Measurements from ENCODE around the gene CCPG1.

CCPG1 gene

DNA sequence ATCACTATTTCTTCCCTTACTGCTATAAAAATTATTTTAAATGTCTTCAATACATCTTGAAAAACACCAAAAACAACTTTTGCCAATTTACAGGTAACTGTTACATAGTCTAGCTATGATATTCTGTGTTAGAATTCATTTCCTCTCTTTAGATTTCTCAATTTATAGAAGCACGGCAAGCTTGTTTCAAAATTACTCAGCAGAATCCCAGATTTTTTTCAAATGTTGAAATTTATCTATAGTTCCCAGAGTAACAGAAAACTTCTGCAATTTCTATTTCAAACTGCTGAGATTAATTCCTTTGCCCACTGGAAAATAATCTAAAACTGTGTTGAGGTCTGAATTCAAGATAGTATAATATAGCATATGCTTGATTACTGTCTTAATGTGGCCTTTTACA lies 41.2 kb downstream of the CCPG1 start:
- intact Hi-C loops (cut with DNase I; ENCODE audit: low total_unique reads) = no loop called here
- no peaks in the 10 kb centered on the region for H3K27me3 ChIP-seq
- no peaks in the 10 kb centered on the region for H3K4me1 ChIP-seq
- H3K27ac ChIP-seq = no peak overlapping the region
- H3K4me3 ChIP-seq = no peak overlapping the region
- peaks cover 33 to 68% (median 56%) of the 10 kb centered on the region in 3 donors for H3K36me3 ChIP-seq
- no peaks in the 10 kb centered on the region for H3K9me3 ChIP-seq
- TF ChIP-seq, protein P1, sequence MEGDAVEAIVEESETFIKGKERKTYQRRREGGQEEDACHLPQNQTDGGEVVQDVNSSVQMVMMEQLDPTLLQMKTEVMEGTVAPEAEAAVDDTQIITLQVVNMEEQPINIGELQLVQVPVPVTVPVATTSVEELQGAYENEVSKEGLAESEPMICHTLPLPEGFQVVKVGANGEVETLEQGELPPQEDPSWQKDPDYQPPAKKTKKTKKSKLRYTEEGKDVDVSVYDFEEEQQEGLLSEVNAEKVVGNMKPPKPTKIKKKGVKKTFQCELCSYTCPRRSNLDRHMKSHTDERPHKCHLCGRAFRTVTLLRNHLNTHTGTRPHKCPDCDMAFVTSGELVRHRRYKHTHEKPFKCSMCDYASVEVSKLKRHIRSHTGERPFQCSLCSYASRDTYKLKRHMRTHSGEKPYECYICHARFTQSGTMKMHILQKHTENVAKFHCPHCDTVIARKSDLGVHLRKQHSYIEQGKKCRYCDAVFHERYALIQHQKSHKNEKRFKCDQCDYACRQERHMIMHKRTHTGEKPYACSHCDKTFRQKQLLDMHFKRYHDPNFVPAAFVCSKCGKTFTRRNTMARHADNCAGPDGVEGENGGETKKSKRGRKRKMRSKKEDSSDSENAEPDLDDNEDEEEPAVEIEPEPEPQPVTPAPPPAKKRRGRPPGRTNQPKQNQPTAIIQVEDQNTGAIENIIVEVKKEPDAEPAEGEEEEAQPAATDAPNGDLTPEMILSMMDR (IDR thresholded peaks at IDR 0.05) = no peak
- no peak for DNase-seq

DNA sequence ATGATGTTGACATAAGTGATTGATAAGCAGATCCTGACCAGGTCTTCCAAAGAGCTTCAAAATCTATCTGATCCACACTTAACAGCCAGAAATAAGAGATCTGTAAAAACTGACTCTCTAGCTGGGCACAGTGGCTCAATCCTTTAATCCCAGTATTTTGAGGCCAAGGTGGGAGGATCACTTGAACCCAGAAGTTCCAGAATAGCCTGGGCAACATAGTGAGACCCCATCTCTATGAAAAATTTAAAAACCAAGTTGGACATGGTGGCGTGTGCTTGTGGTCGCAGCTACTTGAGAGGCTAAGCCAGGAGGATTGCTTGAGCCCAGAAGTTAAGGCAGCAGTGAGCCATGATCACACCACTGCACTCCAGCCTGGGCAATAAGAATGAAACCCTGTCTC lies 45.5 kb downstream of the CCPG1 start:
- intact Hi-C loops (cut with DNase I; ENCODE audit: low total_unique reads) = no loop called here
- Histone ChIP-seq H3K4me3 (no peak overlapping the region), H3K9me3 (no peaks in the 10 kb centered on the region), H3K36me3 (peaks cover 12 to 56% (median 31%) of the 10 kb centered on the region in 3 donors), H3K4me1 (peaks cover 0 to 11% (median 0%) of the 10 kb centered on the region in 4 donors), H3K27me3 (no peaks in the 10 kb centered on the region), H3K27ac (no peak overlapping the region)
- TF ChIP-seq, protein P1 (IDR thresholded peaks at IDR 0.05) = no peak
- DNase-seq = no peak

DNA sequence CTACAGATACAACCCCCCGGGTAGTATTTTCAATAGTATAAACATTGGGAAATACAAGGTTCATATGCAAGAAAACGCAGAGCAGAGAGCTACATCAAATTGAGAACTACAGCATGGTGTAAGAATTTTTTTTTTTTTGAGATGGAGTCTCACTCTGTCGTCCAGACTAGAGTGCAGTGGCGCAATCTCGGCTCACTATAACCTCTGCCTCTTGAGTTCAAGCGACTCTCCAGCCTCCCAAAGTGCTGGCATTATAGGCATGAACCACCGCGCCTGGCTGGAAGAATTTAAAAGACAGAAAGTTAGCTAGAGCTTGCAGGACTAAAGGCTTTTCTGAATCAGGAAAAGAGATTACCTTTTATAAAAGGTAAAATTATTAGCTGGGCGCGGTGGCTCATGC lies 47.1 kb downstream of the CCPG1 start:
- no peaks in the 10 kb centered on the region for H3K27me3 ChIP-seq
- H3K36me3 ChIP-seq = peaks cover 10 to 63% (median 36%) of the 10 kb centered on the region in 3 donors
- TF ChIP-seq, protein P1 (IDR thresholded peaks at IDR 0.05) = no peak
- intact Hi-C loops (cut with DNase I; ENCODE audit: low total_unique reads) = no loop called here
- no peak overlapping the region for H3K27ac ChIP-seq
- H3K9me3 ChIP-seq = no peaks in the 10 kb centered on the region
- H3K4me1 ChIP-seq = peaks cover 0 to 11% (median 0%) of the 10 kb centered on the region in 4 donors
- DNase-seq = no peak
- H3K4me3 ChIP-seq = no peak overlapping the region

- no peak for DNase-seq
- Histone ChIP-seq H3K4me1 (peaks cover 0 to 11% (median 0%) of the 10 kb centered on the region in 4 donors), H3K36me3 (peaks cover 18 to 63% (median 44%) of the 10 kb centered on the region in 3 donors), H3K27ac (peak overlapping the region in 1 of 2 donors; percentile 45), H3K9me3 (no peaks in the 10 kb centered on the region), H3K4me3 (no peak overlapping the region), H3K27me3 (no peaks in the 10 kb centered on the region)
- TF ChIP-seq, protein P1 (IDR thresholded peaks at IDR 0.05) = no peak
- intact Hi-C loops (cut with DNase I; ENCODE audit: low total_unique reads) = no loop called here
Observed at GRCh38 chr15:55360256-55360655, 47.9 kb downstream of the CCPG1 start.

- TF ChIP-seq, protein P1 (IDR thresholded peaks at IDR 0.05) = no peak
- Histone ChIP-seq H3K4me3 (no peak overlapping the region), H3K36me3 (peaks cover 23 to 66% (median 39%) of the 10 kb centered on the region in 3 donors), H3K27ac (no peak overlapping the region), H3K4me1 (peaks cover 0 to 11% (median 0%) of the 10 kb centered on the region in 4 donors), H3K27me3 (no peaks in the 10 kb centered on the region), H3K9me3 (no peaks in the 10 kb centered on the region)
- intact Hi-C loops (cut with DNase I; ENCODE audit: low total_unique reads) = no loop called here
- no peak for DNase-seq
Observed at GRCh38 chr15:55358471-55358870, 49.7 kb downstream of the CCPG1 start.

- Histone ChIP-seq H3K4me1 (peaks cover 0 to 11% (median 0%) of the 10 kb centered on the region in 4 donors), H3K9me3 (no peaks in the 10 kb centered on the region), H3K36me3 (peaks cover 20 to 65% (median 32%) of the 10 kb centered on the region in 3 donors), H3K27me3 (no peaks in the 10 kb centered on the region), H3K4me3 (no peak overlapping the region), H3K27ac (no peak overlapping the region)
- TF ChIP-seq, protein P1 (IDR thresholded peaks at IDR 0.05) = no peak
- no peak for DNase-seq
- intact Hi-C loops (cut with DNase I; ENCODE audit: low total_unique reads) = no loop called here
Observed at GRCh38 chr15:55357774-55358173, 50.4 kb downstream of the CCPG1 start.

Data from tibial artery (tissue), 4 donors.